ENCODE measurements around the gene NTSR2. TPM values are rescaled to one million over a fixed set of nuclear protein-coding genes. Genes with fewer than 3 reads are reported as not detected.
"Not testable (repeated sequence)": the region's sequence is repeated elsewhere in the genome, so short reads cannot be mapped to it uniquely, and the experiment has no call there.

The NTSR2 gene
- total RNA-seq, 1 experiment from 2014 or later, result not detected

DNA sequence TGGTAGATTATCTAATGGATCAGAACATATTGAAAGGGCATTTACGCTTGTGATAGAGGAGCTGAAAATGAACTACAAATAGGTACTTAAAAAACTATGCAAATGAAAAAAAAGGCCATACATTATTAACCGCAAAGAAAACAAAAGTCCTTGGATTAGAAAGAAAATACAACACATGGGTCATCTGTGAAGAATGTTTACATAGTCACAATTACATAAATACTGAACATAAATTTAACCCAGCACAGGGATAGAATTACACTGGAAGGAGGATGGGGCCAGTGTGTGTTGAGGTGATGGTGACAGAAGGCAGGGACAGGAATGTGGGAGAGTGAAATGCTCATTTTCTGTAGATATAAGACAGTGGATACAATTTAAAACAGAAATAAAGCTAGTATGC lies 6.6 kb downstream of the NTSR2 start:
- no peaks in the 10 kb centered on the region for H3K4me1 ChIP-seq (replicated peaks)
- H3K4me3 ChIP-seq, result no peak overlapping the region
- H3K36me3 ChIP-seq, result no peaks in the 10 kb centered on the region
- 0 out of 2 replicates have a peak, but pooled peaks cover 4% of the 10 kb centered on the region for H3K27me3 ChIP-seq (replicated peaks)
- DNase-seq (ENCODE audit: low read depth in 1 of 2, low spot score in 2 of 2), result peak in 1 of 2 experiments; percentile 21
- no peak overlapping the region for H3K27ac ChIP-seq
- H3K9me3 ChIP-seq (replicated peaks), result peaks cover 4% of the 10 kb centered on the region; the same call in 1 of the 2 replicates

DNA sequence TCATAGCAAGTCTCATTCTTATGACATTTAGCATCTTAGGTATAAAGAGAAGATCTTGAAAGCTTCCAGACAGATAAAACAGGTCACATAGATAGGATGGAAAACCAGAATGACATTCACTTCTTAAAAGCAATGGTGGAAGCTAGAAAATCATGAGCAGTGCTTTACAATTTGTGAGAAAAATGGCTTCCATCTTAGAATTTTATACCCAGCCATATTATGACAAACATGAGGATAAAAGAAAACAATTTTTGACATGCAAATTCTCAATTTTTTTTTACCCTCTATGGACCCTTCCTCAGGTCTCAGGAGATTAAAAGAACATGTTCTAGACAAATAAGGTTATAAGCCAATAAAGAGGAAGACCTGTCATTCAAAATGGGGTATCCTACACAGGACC lies 7.1 kb downstream of the NTSR2 start:
- DNase-seq (ENCODE audit: low read depth in 1 of 2, low spot score in 2 of 2), result no peak
- H3K4me3 ChIP-seq, result no peak overlapping the region
- H3K27ac ChIP-seq, result no peak overlapping the region
- no peaks in the 10 kb centered on the region for H3K36me3 ChIP-seq
- no peaks in the 10 kb centered on the region for H3K4me1 ChIP-seq (replicated peaks)
- H3K9me3 ChIP-seq (replicated peaks), result peaks cover 4% of the 10 kb centered on the region; the same call in 1 of the 2 replicates
- 0 out of 2 replicates have a peak, but pooled peaks cover 5% of the 10 kb centered on the region for H3K27me3 ChIP-seq (replicated peaks)

DNA sequence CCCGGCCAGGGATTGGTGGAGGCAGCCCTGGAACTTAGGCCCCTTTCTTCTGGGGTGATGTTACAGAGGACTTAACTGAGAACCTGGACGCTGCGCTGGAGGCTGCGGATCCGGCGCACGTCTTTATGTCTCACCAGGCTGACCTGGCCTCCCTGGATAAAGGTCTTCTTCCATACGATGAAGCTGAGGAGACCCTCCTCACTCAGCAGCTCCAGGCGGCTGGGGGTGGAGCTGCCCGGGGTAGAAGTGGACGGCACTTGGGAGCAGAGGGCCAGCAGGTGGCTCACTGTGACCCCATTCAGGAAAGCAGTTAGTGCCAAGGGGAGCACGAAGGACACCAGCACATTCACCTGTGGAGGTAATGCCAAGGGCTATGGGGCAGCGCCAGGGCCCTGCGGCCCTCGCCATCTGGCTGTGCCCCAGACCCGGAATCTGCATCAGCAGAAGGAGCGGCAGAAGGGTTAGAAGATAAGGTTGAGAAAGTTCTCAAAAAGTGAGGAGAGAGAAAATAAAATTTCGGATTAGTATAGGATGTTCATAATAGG lies 8.0 kb downstream of the NTSR2 start:
- H3K4me3 ChIP-seq, result no peak overlapping the region
- no peaks in the 10 kb centered on the region for H3K4me1 ChIP-seq (replicated peaks)
- no peaks in the 10 kb centered on the region for H3K36me3 ChIP-seq
- H3K27me3 ChIP-seq (replicated peaks), result 0 out of 2 replicates have a peak, but pooled peaks cover 7% of the 10 kb centered on the region
- peaks cover 4% of the 10 kb centered on the region; the same call in 1 of the 2 replicates for H3K9me3 ChIP-seq (replicated peaks)
- no peak overlapping the region for H3K27ac ChIP-seq
- no peak for DNase-seq (ENCODE audit: low read depth in 1 of 2, low spot score in 2 of 2)

DNA sequence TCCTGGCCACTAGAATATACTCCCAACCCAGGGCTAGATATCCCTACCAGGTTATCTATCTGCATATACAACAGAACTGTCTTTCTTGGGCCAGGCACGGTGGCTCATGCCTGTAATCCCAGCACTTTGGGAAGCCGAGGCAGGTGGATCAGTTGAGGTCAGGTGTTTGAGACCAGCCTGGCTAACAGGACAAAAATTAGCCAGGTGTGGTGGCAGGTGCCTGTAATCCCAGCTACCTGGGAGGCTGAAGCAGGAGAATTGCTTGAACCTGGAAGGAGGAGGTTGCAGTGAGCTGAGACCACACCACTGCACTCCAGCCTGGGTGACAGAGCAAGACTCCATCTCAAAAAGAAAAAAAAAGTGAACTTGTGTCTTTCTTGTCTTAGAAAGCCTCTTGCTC lies 9.6 kb downstream of the NTSR2 start:
- H3K27me3 ChIP-seq (replicated peaks); H3K9me3 ChIP-seq (replicated peaks); DNase-seq (ENCODE audit: low read depth in 1 of 2, low spot score in 2 of 2); H3K4me1 ChIP-seq (replicated peaks); H3K4me3 ChIP-seq; H3K36me3 ChIP-seq; H3K27ac ChIP-seq: not testable (repeated sequence)

DNA sequence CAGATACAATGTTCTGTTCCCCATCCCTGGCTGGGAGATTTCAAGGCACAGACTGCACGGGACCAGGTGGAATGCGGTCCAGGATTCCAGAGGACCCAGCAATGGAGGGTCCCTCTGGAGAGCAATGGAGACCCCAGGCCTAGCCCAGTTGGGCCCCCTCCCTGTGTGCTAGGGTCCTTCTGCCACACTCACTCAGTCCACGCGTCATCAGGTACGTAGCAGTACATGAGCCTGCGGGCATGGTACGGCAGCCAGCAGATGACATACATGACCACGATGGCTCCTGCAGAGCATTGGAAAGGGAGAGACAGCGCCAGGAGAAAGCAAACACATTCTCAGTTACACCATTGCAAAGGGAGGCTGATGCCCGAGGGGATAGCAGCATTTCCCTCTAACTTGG lies 10.1 kb downstream of the NTSR2 start:
- DNase-seq (ENCODE audit: low read depth in 1 of 2, low spot score in 2 of 2), result no peak
- H3K9me3 ChIP-seq (replicated peaks), result 0 out of 2 replicates have a peak, but pooled peaks cover 4% of the 10 kb centered on the region
- H3K36me3 ChIP-seq, result no peaks in the 10 kb centered on the region
- no peak overlapping the region for H3K4me3 ChIP-seq
- H3K27me3 ChIP-seq (replicated peaks), result 0 out of 2 replicates have a peak, but pooled peaks cover 7% of the 10 kb centered on the region
- no peaks in the 10 kb centered on the region for H3K4me1 ChIP-seq (replicated peaks)
- no peak overlapping the region for H3K27ac ChIP-seq

DNA sequence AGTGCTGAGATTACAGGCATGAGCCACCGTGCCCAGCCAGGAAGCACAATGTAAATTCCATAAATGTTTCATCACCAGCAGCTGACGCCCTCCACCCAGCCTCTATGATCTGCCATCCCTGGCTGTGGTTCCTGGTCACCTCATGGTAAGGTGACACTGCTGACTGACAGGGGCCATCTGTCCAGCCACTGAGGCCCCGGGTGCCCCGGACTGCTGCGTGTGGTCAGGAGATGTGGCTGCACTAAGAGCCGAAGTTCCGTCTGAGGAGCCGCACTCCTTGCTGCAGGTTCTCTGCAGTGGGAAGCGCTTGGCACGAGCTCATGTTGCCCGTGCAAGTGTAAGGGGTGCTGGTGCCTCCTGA lies 10.9 kb downstream of the NTSR2 start:
- Histone ChIP-seq H3K4me3 (no peak overlapping the region), H3K27me3 (replicated peaks) (0 out of 2 replicates have a peak, but pooled peaks cover 7% of the 10 kb centered on the region), H3K36me3 (no peaks in the 10 kb centered on the region), H3K9me3 (replicated peaks) (0 out of 2 replicates have a peak, but pooled peaks cover 4% of the 10 kb centered on the region), H3K27ac (no peak overlapping the region), H3K4me1 (replicated peaks) (no peaks in the 10 kb centered on the region)
- no peak for DNase-seq (ENCODE audit: low read depth in 1 of 2, low spot score in 2 of 2)

DNA sequence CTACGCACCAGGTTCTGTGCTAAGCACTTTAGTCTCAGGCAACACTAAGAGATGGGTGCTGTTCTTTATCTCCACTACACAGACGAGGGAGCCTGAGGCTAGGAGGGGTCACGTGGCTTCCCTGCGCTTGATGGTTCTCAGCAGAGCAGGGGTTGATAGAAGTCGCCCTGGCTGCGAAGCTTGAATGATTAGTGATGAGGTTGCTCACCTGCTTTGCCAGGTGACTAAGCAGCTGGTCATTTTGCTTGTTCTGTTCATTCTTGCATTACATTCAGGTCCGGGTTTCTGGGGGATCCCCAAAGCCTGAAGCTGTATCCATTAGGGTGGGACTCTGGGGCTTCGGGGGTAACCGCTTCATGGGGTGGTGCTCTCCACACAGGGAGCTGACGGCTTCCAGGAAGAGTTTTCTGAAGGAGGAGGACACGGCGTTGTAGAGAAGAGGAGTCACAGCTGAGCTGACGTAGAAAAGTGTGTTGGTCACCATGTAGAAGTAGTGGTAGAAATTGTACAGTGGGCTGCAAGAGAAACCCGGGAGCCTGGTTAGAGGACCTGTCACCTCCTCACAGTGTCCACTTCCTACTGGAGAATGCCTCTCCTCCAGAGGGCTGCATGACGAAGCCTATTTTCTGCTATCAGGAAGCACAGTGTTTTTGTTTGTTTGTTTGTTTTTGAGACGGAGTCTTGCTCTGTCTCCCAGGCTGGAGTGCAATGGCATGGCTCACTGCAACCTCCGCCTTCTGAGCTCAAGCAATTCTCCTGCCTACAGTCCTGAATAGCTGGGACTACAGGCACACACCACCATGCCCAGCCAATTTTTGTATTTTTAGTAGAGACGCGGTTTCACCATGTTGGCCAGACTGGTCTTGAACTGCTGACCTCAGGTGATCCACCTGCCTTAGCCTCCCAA lies 11.5 kb downstream of the NTSR2 start:
- no peaks in the 10 kb centered on the region for H3K4me1 ChIP-seq (replicated peaks)
- 0 out of 2 replicates have a peak, but pooled peaks cover 4% of the 10 kb centered on the region for H3K9me3 ChIP-seq (replicated peaks)
- no peak overlapping the region for H3K27ac ChIP-seq
- no peaks in the 10 kb centered on the region for H3K36me3 ChIP-seq
- H3K4me3 ChIP-seq, result no peak overlapping the region
- 0 out of 2 replicates have a peak, but pooled peaks cover 7% of the 10 kb centered on the region for H3K27me3 ChIP-seq (replicated peaks)
- no peak for DNase-seq (ENCODE audit: low read depth in 1 of 2, low spot score in 2 of 2)

DNA sequence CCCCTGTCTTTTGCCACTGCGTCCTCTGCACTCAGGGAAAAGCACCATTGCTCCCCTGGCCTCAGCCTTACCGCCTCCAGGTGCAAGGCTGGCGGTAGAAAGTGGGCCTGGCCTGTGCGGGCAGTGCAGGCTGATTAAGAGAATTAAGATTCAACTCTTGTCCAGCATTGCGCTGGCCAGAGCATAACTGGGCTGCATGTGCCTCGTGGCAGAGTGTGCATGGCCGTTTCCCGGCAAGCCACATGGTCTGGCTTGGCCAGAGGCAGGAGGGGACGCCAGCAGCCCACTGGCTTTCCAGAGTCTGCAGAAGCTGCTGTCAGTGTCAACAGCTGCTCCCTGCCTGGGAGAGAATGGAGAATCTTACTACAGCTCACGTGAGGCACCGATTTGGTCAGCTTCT lies 12.3 kb downstream of the NTSR2 start:
- DNase-seq (ENCODE audit: low read depth in 1 of 2, low spot score in 2 of 2), result no peak
- H3K27me3 ChIP-seq (replicated peaks), result 0 out of 2 replicates have a peak, but pooled peaks cover 7% of the 10 kb centered on the region
- no peaks in the 10 kb centered on the region for H3K36me3 ChIP-seq
- no peak overlapping the region for H3K27ac ChIP-seq
- H3K9me3 ChIP-seq (replicated peaks), result 0 out of 2 replicates have a peak, but pooled peaks cover 4% of the 10 kb centered on the region
- no peak overlapping the region for H3K4me3 ChIP-seq
- no peaks in the 10 kb centered on the region for H3K4me1 ChIP-seq (replicated peaks)

DNA sequence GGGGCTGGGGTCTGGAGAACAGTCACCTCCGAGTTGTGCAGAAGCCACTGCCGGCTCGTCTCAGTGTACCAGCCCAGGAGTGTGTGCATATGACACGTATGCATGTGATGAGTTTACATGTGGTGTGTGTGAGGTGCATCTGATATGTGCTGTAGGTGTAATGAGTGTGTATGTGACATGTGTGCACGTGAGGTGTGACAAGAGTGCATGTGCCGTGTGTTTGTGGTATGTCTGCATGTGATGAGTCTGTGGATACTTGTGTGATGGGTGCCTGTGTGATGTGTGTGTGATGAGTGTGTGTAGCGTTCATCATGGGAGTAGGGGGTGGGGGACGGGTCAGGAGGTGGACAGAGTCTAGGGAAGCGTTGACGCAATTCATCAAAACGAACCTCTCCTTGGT lies 12.8 kb downstream of the NTSR2 start:
- Histone ChIP-seq H3K36me3 (no peaks in the 10 kb centered on the region), H3K27me3 (replicated peaks) (peaks cover 7% of the 10 kb centered on the region; the same call in 1 of the 2 replicates), H3K4me1 (replicated peaks) (no peaks in the 10 kb centered on the region), H3K9me3 (replicated peaks) (0 out of 2 replicates have a peak, but pooled peaks cover 4% of the 10 kb centered on the region), H3K4me3 (no peak overlapping the region), H3K27ac (no peak overlapping the region)
- no peak for DNase-seq (ENCODE audit: low read depth in 1 of 2, low spot score in 2 of 2)

DNA sequence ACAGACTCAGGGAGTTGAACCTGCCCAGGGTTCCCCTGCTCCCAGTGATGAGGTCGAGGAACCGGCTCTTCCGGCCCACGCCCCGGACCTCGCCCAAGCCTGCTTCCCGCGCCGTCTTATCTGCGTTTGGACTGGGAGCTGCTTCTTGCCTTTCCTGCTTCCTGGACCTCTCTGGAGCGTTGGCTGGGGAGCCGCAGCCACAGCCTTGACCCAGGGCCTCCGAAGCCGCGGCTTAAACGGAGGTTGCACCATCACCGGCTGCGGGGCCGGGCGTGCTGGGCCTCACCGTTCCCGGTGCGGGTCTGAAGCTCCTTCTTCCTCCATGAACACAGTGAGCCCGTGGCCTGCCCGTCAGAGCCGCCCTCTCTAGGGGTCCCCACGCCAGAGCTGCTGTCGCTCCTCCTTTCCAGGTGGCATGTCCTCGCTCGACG lies 13.3 kb downstream of the NTSR2 start:
- no peak overlapping the region for H3K4me3 ChIP-seq
- no peak overlapping the region for H3K27ac ChIP-seq
- H3K36me3 ChIP-seq, result no peaks in the 10 kb centered on the region
- no peak for DNase-seq (ENCODE audit: low read depth in 1 of 2, low spot score in 2 of 2)
- H3K4me1 ChIP-seq (replicated peaks), result no peaks in the 10 kb centered on the region
- H3K9me3 ChIP-seq (replicated peaks), result no peaks in the 10 kb centered on the region
- peaks cover 11% of the 10 kb centered on the region; the same call in 1 of the 2 replicates for H3K27me3 ChIP-seq (replicated peaks)

DNA sequence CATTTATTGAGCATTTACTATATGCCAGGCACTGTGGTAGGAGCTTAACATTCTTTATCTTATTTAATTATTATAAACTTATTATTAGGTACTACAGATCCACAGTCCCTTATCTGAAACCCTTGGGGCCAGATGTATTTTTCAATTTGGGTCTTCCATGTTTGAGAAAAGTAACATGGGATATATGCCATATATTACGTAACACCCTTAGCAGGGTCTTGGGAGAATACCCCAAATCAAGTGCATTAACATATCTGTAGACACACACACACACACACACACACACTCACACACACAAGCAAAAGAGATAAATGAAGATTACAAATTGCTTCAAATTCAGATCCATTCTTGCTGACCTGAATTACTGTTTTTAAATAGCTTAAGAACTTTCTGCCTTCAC lies 13.7 kb downstream of the NTSR2 start:
- H3K4me3 ChIP-seq, result no peak overlapping the region
- no peak for DNase-seq (ENCODE audit: low read depth in 1 of 2, low spot score in 2 of 2)
- no peaks in the 10 kb centered on the region for H3K4me1 ChIP-seq (replicated peaks)
- H3K9me3 ChIP-seq (replicated peaks), result no peaks in the 10 kb centered on the region; the same call in 1 of the 2 replicates
- no peaks in the 10 kb centered on the region for H3K36me3 ChIP-seq
- peaks cover 13% of the 10 kb centered on the region; the same call in 1 of the 2 replicates for H3K27me3 ChIP-seq (replicated peaks)
- no peak overlapping the region for H3K27ac ChIP-seq

DNA sequence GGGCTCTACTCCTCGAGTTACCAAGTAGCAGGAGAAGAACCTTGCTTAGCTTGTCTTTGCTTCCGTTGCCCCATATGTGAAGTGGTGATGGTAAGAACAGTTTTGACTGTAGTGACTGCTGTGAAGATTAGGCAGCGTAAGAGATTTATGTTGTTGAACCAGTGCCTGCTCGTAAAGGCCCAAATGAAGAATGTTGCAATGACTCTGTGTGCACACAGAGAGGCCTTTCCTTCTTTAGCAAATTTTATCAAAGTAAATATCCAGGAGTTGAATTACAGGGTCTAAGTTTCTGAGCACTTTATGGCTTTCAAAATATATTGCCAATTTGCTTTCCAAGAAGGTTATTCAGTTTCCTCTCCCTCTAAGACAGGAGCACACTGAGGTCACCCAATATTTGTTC lies 14.5 kb downstream of the NTSR2 start:
- no peaks in the 10 kb centered on the region for H3K4me1 ChIP-seq (replicated peaks)
- H3K36me3 ChIP-seq, result no peaks in the 10 kb centered on the region
- H3K4me3 ChIP-seq, result no peak overlapping the region
- DNase-seq (ENCODE audit: low read depth in 1 of 2, low spot score in 2 of 2), result no peak
- no peaks in the 10 kb centered on the region; the same call in 1 of the 2 replicates for H3K9me3 ChIP-seq (replicated peaks)
- H3K27ac ChIP-seq, result no peak overlapping the region
- peaks cover 13% of the 10 kb centered on the region; the same call in 1 of the 2 replicates for H3K27me3 ChIP-seq (replicated peaks)

DNA sequence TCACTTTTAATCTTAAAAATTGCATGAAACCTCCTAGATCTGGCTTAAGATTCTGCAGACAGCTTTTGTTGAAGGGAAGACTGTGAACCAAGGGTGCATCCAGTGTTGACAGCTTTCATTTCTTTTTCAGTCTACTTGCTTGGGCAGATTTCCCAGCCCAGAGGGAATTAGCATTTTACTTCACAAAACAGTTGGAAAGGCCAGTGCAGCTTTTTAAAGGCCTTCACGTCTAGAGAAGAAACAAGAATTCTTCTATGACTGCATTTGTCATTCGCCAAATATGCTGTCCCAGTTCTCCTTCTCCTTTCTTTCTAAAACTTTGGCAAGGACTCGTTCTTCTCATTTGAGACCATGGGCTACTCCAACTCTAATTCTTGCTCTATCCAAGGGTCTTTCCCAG lies 17.4 kb downstream of the NTSR2 start:
- Histone ChIP-seq H3K27ac (no peak overlapping the region), H3K9me3 (replicated peaks) (no peaks in the 10 kb centered on the region; the same call in 1 of the 2 replicates), H3K4me3 (no peak overlapping the region), H3K27me3 (replicated peaks) (peaks cover 16% of the 10 kb centered on the region; the same call in 1 of the 2 replicates), H3K36me3 (no peaks in the 10 kb centered on the region), H3K4me1 (replicated peaks) (no peaks in the 10 kb centered on the region)
- no peak for DNase-seq (ENCODE audit: low read depth in 1 of 2, low spot score in 2 of 2)
